PC-9 (cell line): ENCODE results near the gene IDH3G. TPM values are rescaled to one million over a fixed set of nuclear protein-coding genes. Genes with fewer than 3 reads are reported as not detected.

Experiments
- BruUV-seq: library from RNA; stranded (reverse); fragments of 400-500 nt; replicated peaks from 2 replicates; lab custom pipeline; 2021; lab: Mats Ljungman, UMichigan
- CTCF ChIA-PET: fragments of 300-600 bp; sonication (Branson Sonifier 250); formaldehyde crosslinking; loops from one replicate; lab custom pipeline; 2022; ENCODE audit warnings: antibody characterized with exemption; lab: Charles Lee
- POLR2A ChIA-PET: fragments of 300-600 bp; sonication (Branson Sonifier 250); formaldehyde crosslinking; loops from one replicate; lab custom pipeline; 2022; ENCODE audit warnings: antibody characterized with exemption; ENCODE audit not compliant: unreplicated experiment; lab: Charles Lee
- DNase-seq, 2 experiments: peaks; one replicate each; pipeline versions ENCODE4 v3.0.0 to v3.0.0-alpha.2; 2015 to 2022; ENCODE audit warnings: mixed read lengths in 1 of 2
- H2AFZ ChIP-seq: fragments of 200-600 bp; sonication (generic); 2 replicates; pipeline ENCODE4 v1.8.1; 2017; ENCODE audit warnings: antibody characterized with exemption
- H3F3A ChIP-seq: fragments of 200-600 bp; sonication (generic); 2 replicates; pipeline ENCODE4 v1.8.1; 2017; ENCODE audit warnings: antibody characterized with exemption, mild to moderate bottlenecking, low read depth; ENCODE audit not compliant: insufficient read depth
- H3K27ac ChIP-seq: fragments of 200-600 bp; sonication (generic); 2 replicates; pipeline ENCODE4 v1.6.1; 2016; ENCODE audit warnings: mixed run types
- H3K27me3 ChIP-seq: fragments of 200-600 bp; sonication (generic); 2 replicates; pipeline ENCODE4 v1.6.1; 2016; ENCODE audit warnings: low read depth, mixed run types; ENCODE audit not compliant: insufficient read depth
- H3K36me3 ChIP-seq: fragments of 200-600 bp; sonication (generic); 2 replicates; pipeline ENCODE4 v1.6.1; 2016; ENCODE audit warnings: low read depth, mixed run types
- H3K4me1 ChIP-seq: fragments of 200-600 bp; sonication (generic); replicated peaks from 2 replicates; pipeline ENCODE4 v1.6.1; 2016; ENCODE audit warnings: mixed run types; ENCODE audit not compliant: insufficient read depth
- H3K4me2 ChIP-seq: fragments of 200-600 bp; sonication (generic); 2 replicates; pipeline ENCODE4 v1.6.1; 2017; ENCODE audit warnings: mixed run types
- H3K4me3 ChIP-seq: fragments of 200-600 bp; sonication (generic); 2 replicates; pipeline ENCODE4 v1.6.1; 2016; ENCODE audit warnings: mixed run types
- H3K79me2 ChIP-seq: fragments of 200-600 bp; sonication (generic); 2 replicates; pipeline ENCODE4 v1.6.1; 2017; ENCODE audit warnings: low read depth, mixed run types
- H3K9me2 ChIP-seq: fragments of 200-600 bp; sonication (generic); 2 replicates; pipeline ENCODE4 v1.8.1; 2017; ENCODE audit warnings: mild to moderate bottlenecking; ENCODE audit not compliant: insufficient read depth
- H3K9me3 ChIP-seq: fragments of 200-600 bp; sonication (generic); 2 replicates; pipeline ENCODE4 v1.8.1; 2016; ENCODE audit warnings: low read depth; ENCODE audit not compliant: insufficient read depth
- H4K20me1 ChIP-seq: fragments of 200-600 bp; sonication (generic); 2 replicates; pipeline ENCODE4 v1.8.1; 2017; ENCODE audit not compliant: insufficient read depth
- EZH2 ChIP-seq: fragments of 200-600 bp; sonication (generic); IDR thresholded peaks from 2 replicates; pipeline ENCODE4 v1.8.0; 2017; ENCODE audit warnings: antibody characterized with exemption, low read depth
- intact Hi-C: fragments of 100-400 bp; cut with micrococcal nuclease; formaldehyde crosslinking; loops from one replicate; pipeline ENCODE4 v1.10.0; 2022; ENCODE audit not compliant: unreplicated experiment
- total RNA-seq: library from RNA; stranded (reverse); gene quantifications from 2 replicates; pipeline ENCODE4 v1.2.3, GENCODE V29; 2021
- TF ChIP-seq, protein P1 (sequence below): fragments of 200-600 bp; sonication (generic); conservative IDR thresholded peaks from 2 replicates; pipeline ENCODE4 v1.6.1; 2017; ENCODE audit warnings: mixed run types, antibody characterized with exemption, mild to moderate bottlenecking, moderate library complexity

IDH3G gene
- total RNA-seq, 1 experiment from 2014 or later = 63.4 TPM

DNA sequence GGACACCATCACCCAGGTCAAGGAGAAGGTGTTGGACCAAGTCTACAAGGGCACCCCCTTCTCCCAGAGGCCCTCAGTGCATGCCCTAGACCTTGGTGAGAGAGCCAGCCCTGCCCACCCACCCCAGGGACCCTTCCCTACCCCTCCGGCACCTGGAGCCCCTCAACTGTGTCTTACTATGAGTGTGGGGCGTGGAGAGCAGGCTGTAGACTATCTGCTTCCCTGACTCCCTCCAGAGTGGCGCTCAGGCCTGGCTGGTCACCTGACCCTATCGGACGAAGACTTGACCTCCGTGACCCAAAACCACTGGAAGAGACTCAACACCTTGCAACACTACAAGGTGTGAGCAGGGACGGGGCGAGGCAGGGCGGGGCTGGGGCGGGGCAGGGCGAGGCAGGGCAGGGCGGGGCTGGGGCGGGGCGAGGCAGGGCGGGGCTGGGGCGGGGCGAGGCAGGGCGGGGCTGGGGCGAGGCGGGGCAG is 18.0 kb downstream of the IDH3G start:
- Histone ChIP-seq H3K27ac (no peak overlapping the region), H3K4me1 (no peaks in the 10 kb centered on the region), H3K9me3 (no peaks in the 10 kb centered on the region), H3F3A (no peaks in the 10 kb centered on the region), H3K9me2 (no peaks in the 10 kb centered on the region), H3K4me2 (no peak overlapping the region), H3K27me3 (no peaks in the 10 kb centered on the region), H2AFZ (no peak overlapping the region), H3K79me2 (no peaks in the 10 kb centered on the region), H3K36me3 (no peaks in the 10 kb centered on the region), H3K4me3 (no peak overlapping the region), H4K20me1 (no peaks in the 10 kb centered on the region)
- intact Hi-C loops = no loop called here
- CTCF ChIA-PET = no interaction called here
- TF ChIP-seq EZH2 = no peak
- TF ChIP-seq, protein P1, sequence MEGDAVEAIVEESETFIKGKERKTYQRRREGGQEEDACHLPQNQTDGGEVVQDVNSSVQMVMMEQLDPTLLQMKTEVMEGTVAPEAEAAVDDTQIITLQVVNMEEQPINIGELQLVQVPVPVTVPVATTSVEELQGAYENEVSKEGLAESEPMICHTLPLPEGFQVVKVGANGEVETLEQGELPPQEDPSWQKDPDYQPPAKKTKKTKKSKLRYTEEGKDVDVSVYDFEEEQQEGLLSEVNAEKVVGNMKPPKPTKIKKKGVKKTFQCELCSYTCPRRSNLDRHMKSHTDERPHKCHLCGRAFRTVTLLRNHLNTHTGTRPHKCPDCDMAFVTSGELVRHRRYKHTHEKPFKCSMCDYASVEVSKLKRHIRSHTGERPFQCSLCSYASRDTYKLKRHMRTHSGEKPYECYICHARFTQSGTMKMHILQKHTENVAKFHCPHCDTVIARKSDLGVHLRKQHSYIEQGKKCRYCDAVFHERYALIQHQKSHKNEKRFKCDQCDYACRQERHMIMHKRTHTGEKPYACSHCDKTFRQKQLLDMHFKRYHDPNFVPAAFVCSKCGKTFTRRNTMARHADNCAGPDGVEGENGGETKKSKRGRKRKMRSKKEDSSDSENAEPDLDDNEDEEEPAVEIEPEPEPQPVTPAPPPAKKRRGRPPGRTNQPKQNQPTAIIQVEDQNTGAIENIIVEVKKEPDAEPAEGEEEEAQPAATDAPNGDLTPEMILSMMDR = no peak
- POLR2A ChIA-PET = no interaction called here
- no TSS peak for BruUV-seq
- no peak for DNase-seq

DNA sequence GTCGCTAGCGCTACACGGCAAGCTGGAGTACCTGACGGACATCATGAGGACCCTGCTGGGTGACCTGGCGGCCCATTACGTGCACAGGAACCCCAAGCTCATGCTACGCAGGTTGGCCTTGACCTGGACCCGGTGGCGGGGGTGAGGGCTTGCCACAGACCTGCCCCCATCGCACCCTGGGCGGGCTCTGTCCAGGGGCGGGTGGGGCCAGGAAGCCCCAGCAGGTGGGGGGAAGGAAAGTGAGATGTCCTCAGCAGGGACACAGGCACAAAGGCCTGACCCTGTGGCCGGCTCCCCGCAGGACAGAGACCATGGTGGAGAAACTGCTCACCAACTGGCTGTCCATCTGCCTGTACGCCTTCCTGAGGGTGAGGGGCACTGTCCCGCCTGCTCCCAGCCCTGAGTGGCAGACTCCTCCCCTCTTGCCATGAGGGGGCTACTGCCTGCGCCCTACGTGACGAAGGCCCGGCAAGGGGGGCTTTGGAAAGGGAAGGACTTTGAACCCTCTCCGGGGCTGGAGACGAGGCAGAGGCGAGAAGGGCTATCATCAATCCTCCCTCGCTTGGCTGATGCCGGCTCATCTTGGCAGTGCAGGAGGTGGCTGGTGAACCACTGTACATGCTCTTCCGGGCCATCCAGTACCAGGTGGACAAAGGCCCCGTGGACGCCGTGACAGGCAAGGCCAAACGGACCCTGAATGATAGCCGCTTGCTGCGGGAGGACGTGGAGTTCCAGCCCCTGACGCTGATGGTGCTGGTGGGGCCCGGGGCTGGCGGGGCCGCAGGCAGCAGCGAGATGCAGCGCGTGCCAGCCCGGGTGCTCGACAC is 18.7 kb downstream of the IDH3G start:
- Histone ChIP-seq H3K27ac (no peak overlapping the region), H3K79me2 (no peaks in the 10 kb centered on the region), H3K9me3 (no peaks in the 10 kb centered on the region), H3K4me1 (no peaks in the 10 kb centered on the region), H4K20me1 (no peaks in the 10 kb centered on the region), H3K27me3 (no peaks in the 10 kb centered on the region), H2AFZ (no peak overlapping the region), H3K4me3 (no peak overlapping the region), H3F3A (no peaks in the 10 kb centered on the region), H3K4me2 (no peak overlapping the region), H3K9me2 (no peaks in the 10 kb centered on the region), H3K36me3 (no peaks in the 10 kb centered on the region)
- no TSS peak for BruUV-seq
- DNase-seq = no peak
- POLR2A ChIA-PET = no interaction called here
- CTCF ChIA-PET = no interaction called here
- TF ChIP-seq EZH2 = no peak
- TF ChIP-seq, protein P1 = no peak
- intact Hi-C loops = no loop called here

DNA sequence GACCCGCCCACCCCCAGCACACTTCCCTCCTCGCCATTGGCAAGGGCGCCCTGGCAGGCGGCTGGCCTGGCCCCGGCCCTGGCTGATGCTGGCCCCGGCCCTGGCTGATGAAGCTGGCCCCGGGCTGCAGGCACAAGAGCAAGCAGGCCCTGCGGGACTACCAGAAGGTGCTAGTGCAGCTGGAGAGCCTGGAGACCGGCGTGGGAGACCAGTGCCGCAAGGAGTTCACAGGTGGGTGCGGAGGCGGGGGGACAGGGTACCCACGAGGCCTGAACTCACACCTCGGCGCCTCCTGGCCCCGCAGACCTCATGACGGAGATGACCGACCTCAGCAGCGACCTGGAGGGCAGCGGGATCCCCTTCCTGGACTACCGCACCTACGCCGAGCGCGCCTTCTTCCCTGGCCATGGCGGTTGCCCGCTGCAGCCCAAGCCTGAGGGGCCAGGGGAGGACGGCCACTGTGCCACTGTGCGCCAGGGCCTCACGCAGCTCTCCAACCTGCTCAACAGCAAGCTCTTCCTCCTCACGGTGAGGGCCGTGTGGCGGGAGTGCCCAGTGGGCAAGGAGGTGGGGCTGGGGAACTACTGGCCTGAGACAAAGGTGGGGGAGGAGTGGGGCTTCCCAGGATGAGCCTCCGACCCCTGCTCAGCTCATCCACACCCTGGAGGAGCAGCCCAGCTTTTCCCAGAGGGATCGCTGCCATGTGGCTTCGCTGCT is 19.4 kb downstream of the IDH3G start:
- Histone ChIP-seq H3K9me2 (no peaks in the 10 kb centered on the region), H3K9me3 (no peaks in the 10 kb centered on the region), H2AFZ (no peak overlapping the region), H3K4me3 (no peak overlapping the region), H3K36me3 (no peaks in the 10 kb centered on the region), H3K79me2 (no peaks in the 10 kb centered on the region), H3K4me2 (no peak overlapping the region), H3F3A (no peaks in the 10 kb centered on the region), H3K4me1 (no peaks in the 10 kb centered on the region), H3K27ac (no peak overlapping the region), H4K20me1 (no peaks in the 10 kb centered on the region), H3K27me3 (no peaks in the 10 kb centered on the region)
- no TSS peak for BruUV-seq
- intact Hi-C loops = no loop called here
- ChIA-PET POLR2A (no interaction called here), CTCF (no interaction called here)
- no peak for DNase-seq
- TF ChIP-seq EZH2 = no peak
- TF ChIP-seq, protein P1 = no peak
